GM12878 (cell line): ENCODE measurements around the gene NPB. TPM values are rescaled to one million over a fixed set of nuclear protein-coding genes. Genes with fewer than 3 reads are reported as not detected.

Source experiments
- ATAC-seq: fragments of 200-7000 bp; cut with Tn5 transposase; 3 replicates; pipeline ENCODE4 v1.9.1; 2020; ENCODE audit warnings: mild to moderate bottlenecking, moderate library complexity
- BruUV-seq: library from RNA; stranded (reverse); fragments of 400-500 nt; replicated peaks from 2 replicates; lab custom pipeline; 2021; lab: Mats Ljungman, UMichigan
- CTCF ChIA-PET: fragments of 300-600 bp; sonication (Branson Sonifier 250); formaldehyde crosslinking; extraction: SDS; loops from one replicate; lab custom pipeline; 2021; ENCODE audit warnings: inconsistent platforms; lab: Yijun Ruan, JAX
- POLR2A ChIA-PET: fragments of 350-600 bp; formaldehyde crosslinking; extraction: SDS; loops from one replicate; lab custom pipeline; 2021; ENCODE audit warnings: inconsistent platforms; lab: Charles Lee
- RAD21 ChIA-PET: fragments of 300-600 bp; sonication (Branson Sonifier 250); formaldehyde crosslinking; loops from one replicate; lab custom pipeline; 2023; ENCODE audit warnings: antibody characterized with exemption; ENCODE audit not compliant: unreplicated experiment; lab: Charles Lee
- SMC1A ChIA-PET: fragments of 300-600 bp; sonication (Branson Sonifier 250); formaldehyde crosslinking; loops from one replicate; lab custom pipeline; 2023; ENCODE audit not compliant: unreplicated experiment, uncharacterized antibody; lab: Charles Lee
- DNase-seq: peaks from one replicate; pipeline ENCODE4 v3.0.0-alpha.2; 2011; ENCODE audit warnings: low read depth, low spot score
- FAIRE-seq: peaks from 3 replicates; lab custom pipeline; 2011; peaks lifted over from hg19 to GRCh38; lab: Jason Lieb, UNC
- H2AFZ ChIP-seq: 2 replicates; pipeline ENCODE4 v1.6.0; 2011; ENCODE audit warnings: low read depth, low read length, control low read depth; ENCODE audit not compliant: control insufficient read depth
- H3K27ac ChIP-seq: 2 replicates; pipeline ENCODE4 v1.5.1; 2011; ENCODE audit warnings: control low read depth; ENCODE audit not compliant: control insufficient read depth, insufficient read depth
- H3K27me3 ChIP-seq, 2 experiments: replicated peaks in 1 of 2; 2 replicates each; pipeline versions ENCODE4 v1.6.0 to v1.6.1; 2011; ENCODE audit warnings: low read length in 1 of 2; ENCODE audit not compliant: control insufficient read depth in 2 of 2, insufficient read depth in 2 of 2
- H3K36me3 ChIP-seq, 2 experiments: 2 replicates each; pipeline ENCODE4 v1.5.1; 2011; ENCODE audit warnings: low read length in 1 of 2; ENCODE audit not compliant: control insufficient read depth in 2 of 2, insufficient read depth in 2 of 2
- H3K4me1 ChIP-seq: 2 replicates; pipeline ENCODE4 v1.6.1; 2011; ENCODE audit warnings: mild to moderate bottlenecking, low read length, moderate library complexity, mixed read lengths; ENCODE audit not compliant: control insufficient read depth, insufficient read depth
- H3K4me2 ChIP-seq: 2 replicates; pipeline ENCODE4 v1.6.0; 2011; ENCODE audit warnings: control low read depth; ENCODE audit not compliant: control insufficient read depth, insufficient read depth
- H3K4me3 ChIP-seq: fragments of 200-600 bp; sonication (generic); 2 replicates; pipeline ENCODE4 v1.5.1; 2016
- H3K79me2 ChIP-seq: 2 replicates; pipeline ENCODE4 v1.6.0; 2011; ENCODE audit warnings: low read length; ENCODE audit not compliant: control insufficient read depth, insufficient read depth
- H3K9ac ChIP-seq: 2 replicates; pipeline ENCODE4 v1.8.0; 2011; ENCODE audit warnings: low read length, control low read depth, mixed read lengths; ENCODE audit not compliant: control insufficient read depth, insufficient read depth
- H3K9me3 ChIP-seq: replicated peaks from 3 replicates; pipeline ENCODE4 v1.5.1; 2011; ENCODE audit warnings: mild to moderate bottlenecking, low read length; ENCODE audit not compliant: control insufficient read depth, insufficient read depth
- H4K20me1 ChIP-seq: 2 replicates; pipeline ENCODE4 v1.6.0; 2011; ENCODE audit not compliant: control insufficient read depth, insufficient read depth
- BHLHE40 ChIP-seq, 2 experiments: fragments of 450-650 bp in 1 of 2; IDR thresholded peaks; 2 replicates each; pipeline ENCODE4 v1.6.1; 2011 to 2017; ENCODE audit warnings: low read depth in 2 of 2, borderline replicate concordance in 1 of 2, improper control_type of control experiment in 1 of 2, low read length in 1 of 2, mild to moderate bottlenecking in 1 of 2
- CBFB ChIP-seq: IDR thresholded peaks from 2 replicates; pipeline ENCODE4 v1.6.1; 2016; ENCODE audit warnings: antibody characterized with exemption, low read depth
- CHD2 ChIP-seq: IDR thresholded peaks from 2 replicates; pipeline ENCODE4 v1.6.1; 2011; ENCODE audit warnings: low read depth, low read length, improper control_type of control experiment, borderline replicate concordance
- CREM ChIP-seq: IDR thresholded peaks from 2 replicates; pipeline ENCODE4 v1.6.1; 2014; ENCODE audit warnings: antibody characterized with exemption, low read depth
- E4F1 ChIP-seq: fragments of 450-650 bp; IDR thresholded peaks from 2 replicates; pipeline ENCODE4 v1.6.1; 2018; ENCODE audit warnings: borderline replicate concordance, mild to moderate bottlenecking; ENCODE audit not compliant: partially characterized antibody
- HDGF ChIP-seq: fragments of 450-650 bp; IDR thresholded peaks from 2 replicates; pipeline ENCODE4 v1.6.1; 2016; ENCODE audit warnings: antibody characterized with exemption
- JUNB ChIP-seq: IDR thresholded peaks from 2 replicates; pipeline ENCODE4 v1.6.1; 2016; ENCODE audit warnings: antibody characterized with exemption, mild to moderate bottlenecking
- KDM1A ChIP-seq: fragments of 200-600 bp; sonication (generic); IDR thresholded peaks from 2 replicates; pipeline ENCODE4 v1.6.1; 2016; ENCODE audit warnings: borderline replicate concordance
- MLLT1 ChIP-seq: fragments of 450-650 bp; IDR thresholded peaks from 2 replicates; pipeline ENCODE4 v1.6.1; 2016; ENCODE audit warnings: mild to moderate bottlenecking
- PML ChIP-seq: IDR thresholded peaks from 2 replicates; pipeline ENCODE4 v1.6.1; 2012; ENCODE audit warnings: low read length, inconsistent platforms
- POLR2A ChIP-seq: IDR thresholded peaks from 2 replicates; pipeline ENCODE4 v1.6.1; 2011; ENCODE audit warnings: low read depth, mild to moderate bottlenecking, low read length
- POLR2AphosphoS5 ChIP-seq: IDR thresholded peaks from 2 replicates; pipeline ENCODE4 v1.6.1; 2011; ENCODE audit warnings: mild to moderate bottlenecking, low read length, inconsistent platforms
- TCF7 ChIP-seq: IDR thresholded peaks from 2 replicates; pipeline ENCODE4 v1.6.1; 2014; ENCODE audit warnings: antibody characterized with exemption, borderline replicate concordance
- ZNF384 ChIP-seq: IDR thresholded peaks from 2 replicates; pipeline ENCODE4 v1.6.1; 2012; ENCODE audit warnings: low read depth, mild to moderate bottlenecking, low read length, improper control_type of control experiment, borderline replicate concordance
- WGBS: methylation state at CpG from one replicate; pipeline ENCODE4 v1.1.6; 2016; ENCODE audit warnings: low lambda C conversion rate; ENCODE audit not compliant: insufficient replicate concordance, insufficient coverage; ENCODE audit errors: missing lambda C conversion rate; 5-methylcytosine and 5-hydroxymethylcytosine counted together
- in situ Hi-C: fragments of 300-500 bp; cut with MboI; formaldehyde crosslinking; loops from 9 replicates; pipeline ENCODE4 v1.14.3; 2018; ENCODE audit warnings: mixed read lengths
- intact Hi-C: fragments of 100-400 bp; cut with micrococcal nuclease; formaldehyde crosslinking; loops from one replicate; pipeline ENCODE4 v1.14.2; 2022; ENCODE audit not compliant: unreplicated experiment
- polyA plus RNA-seq, 11 experiments: library from polyadenylated mRNA; depleted of rRNA in 4 of 11; unstranded in 6 of 11; stranded (reverse) in 5 of 11; fragments of >200 nt; fragmentation: Nextera tagmentation in 4 of 11; fragmentation: Illumina TruSeq in 1 of 11; extraction: Ambion mirVana in 4 of 11; extraction: Trizol in 1 of 11; gene quantifications; 1 replicate in 1 of 11; 2 replicates in 10 of 11; pipeline versions ENCODE4 v1.2.1 to v1.2.3, GENCODE V29; 2011 to 2016; ENCODE audit warnings: inconsistent platforms in 2 of 11, missing spikeins in 2 of 11, low read depth in 1 of 11
- total RNA-seq, 4 experiments: library from RNA; depleted of rRNA in 3 of 4; stranded (reverse); fragments of >200 nt in 3 of 4; fragmentation: Illumina TruSeq in 1 of 4; extraction: Trizol in 1 of 4; gene quantifications; 2 replicates each; pipeline versions ENCODE4 v1.2.1 to v1.2.3, GENCODE V29; 2013 to 2021

The NPB gene
- total and polyA plus RNA-seq, 10 of the 15 experiments (the other 5 are each of a cell fraction or from before 2014, with no cell fraction given): 0.03 to 0.40 (median 0.15) TPM; not detected in 2

GRCh38 chr17:81885869-81886548, 16.0 kb upstream of the NPB start:
- 0 out of 2 replicates have a peak, but pooled peaks cover 3% of the 10 kb centered on the region for H4K20me1 ChIP-seq
- POLR2A ChIA-PET: interaction anchor here (1.1 to 1.4 kb wide), 3 partner anchors 13 to 28 kb away, joined by 3 to 6 read pairs (median 3); no protein-coding TSS in a partner anchor
- no peaks in the 10 kb centered on the region for H3K9me3 ChIP-seq
- no peak overlapping the region for H3K27ac ChIP-seq
- SMC1A ChIA-PET: no interaction called here
- H3K27me3 ChIP-seq: no peaks in the 10 kb centered on the region
- BruUV-seq: no TSS peak
- peaks cover 15% of the 10 kb centered on the region for H3K4me1 ChIP-seq
- ATAC-seq (no peak), FAIRE-seq (no peak), DNase-seq (no peak)
- H2AFZ ChIP-seq: no peak overlapping the region
- H3K4me3 ChIP-seq: no peak overlapping the region
- intact Hi-C loops: no loop called here
- 85% methylated on average over 11 of the region's 11 CpGs for WGBS
- H3K4me2 ChIP-seq: no peak overlapping the region
- RAD21 ChIA-PET: no interaction called here
- peaks cover 26 to 29% of the 10 kb centered on the region in 2 experiments; a peak in 3 of 4 replicates for H3K36me3 ChIP-seq
- no peak overlapping the region for H3K9ac ChIP-seq
- H3K79me2 ChIP-seq: peaks cover 30% of the 10 kb centered on the region
- CTCF ChIA-PET: interaction anchor here (1.6 kb wide), 1 partner anchor 13 kb away, joined by 5 read pairs; no protein-coding TSS in a partner anchor
- TF ChIP-seq POLR2A (peak; percentile 26), MLLT1 (no peak), CBFB (no peak), CHD2 (no peak), POLR2AphosphoS5 (peak; percentile 43; the same call in 1 of the 2 replicates), HDGF (no peak), BHLHE40 (IDR thresholded peaks at IDR 0.05; ENCODE audit: borderline replicate concordance in 1 of 2, low read depth in 2 of 2, low read length in 1 of 2) (no peak), CREM (no peak), TCF7 (no peak), KDM1A (no peak), JUNB (no peak), PML (no peak), ZNF384 (no peak), E4F1 (no peak)
- in situ Hi-C loops: no loop called here
